Activated CD4-positive, alpha-beta T cell treated with anti-CD3 and anti-CD28 coated beads for 48 hours (primary cell): Measurements from ENCODE around the gene INPPL1.
"Not testable (repeated sequence)": the region's sequence is repeated elsewhere in the genome, so short reads cannot be mapped to it uniquely, and the experiment has no call there.

Experiments used
- DNase-seq: peaks from one replicate; pipeline ENCODE4 v3.0.0-alpha.2; 2020

Gene INPPL1

DNA sequence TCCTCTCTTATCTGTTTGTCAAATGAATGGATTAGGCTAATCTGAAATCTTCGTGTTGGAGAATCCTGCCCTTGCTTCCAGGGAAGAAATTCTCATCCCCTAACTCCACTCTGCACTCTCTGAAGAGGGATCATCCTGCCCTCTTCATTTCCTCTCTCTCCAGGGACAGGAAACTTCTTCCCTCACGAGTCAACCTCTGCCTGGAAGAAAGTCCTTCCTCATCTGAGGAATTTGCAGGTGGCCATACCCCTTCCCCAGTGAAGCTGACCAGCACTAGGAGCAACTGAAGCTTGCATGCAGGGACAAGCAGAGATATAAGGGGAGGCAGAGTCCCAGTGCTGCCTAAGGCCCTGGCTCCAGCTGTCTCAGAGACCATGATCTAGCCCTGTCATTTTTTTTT is 23.0 kb downstream of the INPPL1 start:
- DNase-seq = no peak

DNA sequence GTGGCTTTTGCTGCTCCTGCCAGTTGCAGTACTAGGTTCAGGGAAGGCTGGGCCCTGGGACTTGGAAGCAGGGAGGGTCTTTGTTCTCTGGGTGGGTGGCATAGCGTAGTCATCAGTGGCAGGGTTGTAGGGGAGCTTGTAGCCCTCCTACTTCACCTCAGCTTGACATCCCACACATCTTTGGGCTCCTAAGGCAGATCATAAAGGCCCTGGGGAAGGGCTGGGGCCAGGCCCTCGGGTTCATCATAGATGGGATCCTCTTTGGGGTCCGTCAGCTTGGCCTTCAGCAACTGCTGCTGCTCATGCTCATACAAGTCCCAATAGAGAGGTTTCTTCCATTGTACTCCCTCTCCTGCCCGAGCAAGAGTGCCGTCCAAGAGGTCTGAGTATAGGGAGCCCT is 25.4 kb downstream of the INPPL1 start:
- DNase-seq = no peak

DNA sequence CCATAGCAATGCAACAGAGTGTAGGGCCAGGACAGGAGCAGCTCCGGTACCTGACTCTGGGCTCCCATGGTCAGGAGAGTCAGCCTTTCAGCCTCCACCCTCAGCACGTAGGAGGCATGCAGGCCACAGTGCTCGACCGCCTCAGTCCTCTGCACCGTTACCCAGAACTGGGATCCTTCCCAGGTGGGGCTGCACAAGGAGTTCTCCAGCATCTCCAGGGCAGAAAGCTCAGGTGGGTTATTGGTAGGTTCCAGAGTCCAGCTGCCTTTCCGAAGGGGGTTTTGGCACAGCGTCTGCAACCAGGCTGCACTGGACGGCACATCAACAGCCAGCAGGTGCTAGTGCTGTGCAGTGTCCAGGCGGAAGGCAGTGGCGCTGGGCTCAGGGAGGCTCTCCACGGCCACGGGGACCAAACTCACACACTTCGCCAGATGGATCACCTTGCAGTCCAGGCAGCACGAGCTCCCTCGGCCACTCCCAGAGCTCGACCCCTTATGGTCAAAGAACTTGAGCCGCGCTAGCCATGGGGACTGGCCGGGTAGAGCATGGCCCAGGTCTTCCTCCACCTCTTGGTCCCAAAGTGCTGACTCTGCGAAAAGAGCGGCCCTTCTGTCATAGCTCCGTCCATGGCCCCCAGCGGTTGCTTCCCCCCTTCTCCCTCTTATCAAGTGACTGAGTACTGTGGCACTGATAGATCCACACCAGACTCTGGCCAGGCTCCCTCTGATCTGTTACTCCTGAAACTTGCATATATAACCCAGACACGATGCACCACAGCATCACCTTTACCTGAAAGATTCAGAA is 26.3 kb downstream of the INPPL1 start:
- DNase-seq = no peak

DNA sequence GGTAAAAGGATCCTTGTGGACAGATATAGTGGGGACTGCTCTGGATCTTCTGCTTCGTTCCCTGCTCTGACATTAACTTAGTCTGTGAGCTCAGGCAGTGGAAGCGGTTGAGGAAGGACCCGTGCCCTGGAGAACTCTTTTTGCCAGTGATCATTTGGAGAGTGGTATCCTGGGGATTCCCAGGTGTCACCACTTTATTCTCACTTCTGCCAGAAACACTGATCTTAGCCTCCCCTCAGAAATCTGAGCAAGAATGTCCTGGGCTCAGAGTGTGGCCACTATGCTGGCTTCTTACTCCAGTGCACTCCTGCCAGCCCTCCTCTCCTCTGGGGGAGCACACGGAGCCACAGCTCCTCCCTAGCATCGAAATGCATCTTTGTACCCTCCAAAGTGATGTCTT is 27.0 kb downstream of the INPPL1 start:
- no peak for DNase-seq

DNA sequence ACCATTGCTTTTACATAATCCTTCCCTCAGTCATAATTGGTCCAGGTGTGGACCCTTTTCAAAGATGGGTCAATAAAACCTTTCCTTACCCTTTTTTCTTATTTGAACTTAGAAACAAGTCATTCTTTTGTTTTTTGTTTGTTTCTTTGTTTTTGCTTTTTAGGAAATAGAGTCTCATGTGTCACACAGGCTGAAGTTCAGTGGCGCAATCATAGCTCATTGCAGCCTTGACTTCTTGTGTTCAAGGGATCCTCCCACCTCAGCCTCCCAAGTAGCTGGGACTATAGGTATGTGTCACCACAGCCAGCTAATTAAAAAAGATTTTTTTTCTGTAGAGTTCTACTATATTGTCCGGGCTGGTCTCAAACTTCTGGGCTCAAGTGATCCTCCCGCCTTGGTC is 28.8 kb downstream of the INPPL1 start:
- DNase-seq = no peak

DNA sequence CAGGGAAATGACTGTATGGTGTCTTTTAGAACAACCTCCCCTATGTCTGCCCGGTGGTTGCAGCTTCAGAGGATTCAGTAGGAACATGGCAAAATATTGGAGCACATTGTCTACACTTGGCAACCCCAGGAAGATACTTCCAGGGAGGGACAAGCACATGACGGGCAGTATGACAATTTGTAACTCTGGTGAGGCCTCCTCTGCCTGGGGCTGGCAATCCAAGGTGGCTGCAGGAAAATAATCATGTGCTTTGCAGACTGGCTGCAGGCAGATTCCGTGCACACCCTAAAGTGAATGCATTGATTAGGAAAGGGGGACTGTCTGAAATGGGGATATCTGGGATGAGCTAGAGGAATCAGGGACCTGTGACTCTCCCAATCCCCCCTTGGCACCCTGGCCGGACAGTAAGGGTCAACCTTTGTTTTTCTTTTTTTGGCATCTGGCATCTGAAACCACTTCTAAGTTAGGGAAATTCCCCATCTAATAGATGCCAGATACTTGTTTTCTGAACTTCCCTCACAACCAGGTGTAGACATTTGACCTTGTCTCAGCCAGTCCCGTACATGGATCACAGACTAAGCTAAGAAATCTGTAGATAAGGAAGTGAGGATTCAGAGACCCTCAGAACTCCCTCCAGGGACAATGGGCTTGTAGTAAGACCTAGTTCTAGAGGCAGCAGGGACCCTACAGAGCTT is 29.9 kb downstream of the INPPL1 start:
- no peak for DNase-seq

DNA sequence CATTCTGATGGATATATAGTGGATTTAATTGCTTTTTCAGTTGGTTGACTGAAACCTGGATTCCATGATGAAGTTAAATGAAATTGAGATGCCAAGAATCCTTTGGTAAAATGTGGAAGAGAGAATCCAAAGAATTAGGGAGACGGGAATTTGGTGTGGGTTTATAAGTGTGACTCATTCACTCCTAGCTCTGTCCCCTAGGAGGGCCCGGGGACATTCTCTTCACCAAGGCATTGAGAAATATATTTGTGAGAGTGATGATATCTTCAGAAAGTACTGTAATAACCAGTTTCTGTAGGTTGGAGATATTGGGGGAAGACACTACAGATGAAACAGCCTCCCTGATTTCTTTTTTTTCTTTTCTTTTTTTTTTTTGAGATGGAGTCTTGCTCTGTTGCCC is 33.0 kb downstream of the INPPL1 start:
- no peak for DNase-seq

DNA sequence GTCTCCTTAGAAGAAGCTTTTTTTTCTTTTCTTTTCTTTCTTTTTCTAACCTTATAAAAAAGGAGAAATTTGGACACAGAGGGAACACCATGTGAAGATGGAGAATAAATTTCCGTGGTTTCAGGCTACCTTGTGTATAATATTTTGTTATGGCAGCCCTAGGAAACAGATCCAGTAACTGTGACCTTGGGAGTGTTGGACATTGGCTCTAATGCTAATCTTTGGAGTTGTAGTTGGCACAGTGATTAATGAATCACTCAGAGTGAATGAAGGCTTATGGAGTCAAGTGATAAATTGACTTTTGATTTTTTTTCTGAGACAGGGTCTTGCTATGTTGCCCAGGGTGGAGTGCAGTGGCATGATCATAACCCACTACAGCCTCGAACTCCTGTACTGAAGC is 34.9 kb downstream of the INPPL1 start:
- no peak for DNase-seq

DNA sequence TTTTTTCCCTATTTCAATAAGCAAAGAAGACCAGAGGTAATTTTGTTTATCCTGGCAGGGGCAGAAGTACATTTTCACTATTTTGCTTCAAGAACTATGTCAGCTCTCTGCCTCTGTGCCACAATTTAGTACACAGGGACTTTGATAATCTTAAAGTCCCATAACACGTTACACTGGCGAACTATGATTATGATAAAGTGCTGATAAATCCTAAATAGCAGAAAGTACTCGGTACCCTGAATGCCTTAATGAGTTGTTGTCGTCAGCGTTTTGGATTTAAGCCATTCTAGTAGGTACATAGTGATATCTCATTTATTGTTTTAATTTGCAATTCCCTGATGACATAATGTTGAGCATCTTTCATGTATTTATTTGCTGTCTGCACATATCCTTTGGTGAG is 36.0 kb downstream of the INPPL1 start:
- DNase-seq = no peak

DNA sequence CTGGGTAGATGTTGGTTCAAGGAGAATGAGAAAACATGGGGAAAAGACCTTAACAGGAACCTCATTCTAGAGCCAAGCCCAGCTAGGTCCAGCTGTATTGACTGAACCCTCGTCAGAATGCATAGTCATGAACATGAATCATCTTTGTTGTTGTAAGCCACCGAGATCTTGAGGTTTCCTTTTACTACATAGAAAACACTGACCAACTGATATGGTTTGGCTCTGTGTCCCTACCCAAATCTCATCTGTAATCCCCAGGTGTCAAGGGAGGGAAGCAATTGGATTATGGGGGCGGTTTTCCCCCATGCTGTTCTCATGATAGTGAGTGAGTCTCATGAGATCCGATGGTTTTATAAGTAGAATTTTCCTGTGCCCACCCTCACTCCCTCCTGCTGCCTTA is 38.8 kb downstream of the INPPL1 start:
- no peak for DNase-seq

DNA sequence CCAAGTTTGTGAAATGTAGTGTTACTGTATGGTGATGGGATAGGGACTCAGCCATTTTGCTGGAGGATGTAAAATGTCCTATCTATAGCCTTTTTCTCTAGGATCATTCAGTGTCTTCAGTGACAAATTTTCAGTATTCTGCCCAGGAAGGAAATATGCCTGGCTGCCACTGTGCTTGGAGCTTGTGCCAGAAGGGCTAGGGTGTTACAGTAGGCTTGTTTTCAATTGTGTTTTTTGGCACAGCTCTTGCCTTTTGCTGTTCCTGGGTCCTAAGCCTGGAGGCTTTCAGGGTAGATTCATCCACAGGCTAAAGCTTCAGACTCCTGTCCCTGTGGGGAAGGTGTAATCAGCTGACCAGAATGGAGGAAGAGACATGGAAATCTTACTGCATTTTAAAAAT is 41.4 kb downstream of the INPPL1 start:
- DNase-seq = no peak

DNA sequence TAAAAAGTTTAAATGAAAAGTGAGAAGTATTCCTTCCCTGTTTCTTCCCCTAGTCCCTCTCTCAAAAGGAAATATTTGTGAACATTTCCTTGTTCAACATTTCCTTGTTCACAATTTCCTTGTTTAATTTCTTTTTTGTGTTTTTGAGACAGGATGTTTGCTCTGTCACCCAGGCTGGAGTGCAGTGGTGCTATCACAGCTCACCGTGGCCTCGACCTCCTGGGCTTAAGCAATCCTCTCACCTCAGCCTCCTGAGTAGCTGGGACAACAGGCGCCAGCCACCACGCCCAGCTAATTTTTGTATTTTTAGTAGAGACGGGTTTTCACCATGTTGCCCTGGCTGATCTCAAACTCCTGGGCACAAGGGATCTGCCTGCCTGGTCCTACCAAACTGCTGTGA is 42.4 kb downstream of the INPPL1 start:
- not testable (repeated sequence) for DNase-seq

DNA sequence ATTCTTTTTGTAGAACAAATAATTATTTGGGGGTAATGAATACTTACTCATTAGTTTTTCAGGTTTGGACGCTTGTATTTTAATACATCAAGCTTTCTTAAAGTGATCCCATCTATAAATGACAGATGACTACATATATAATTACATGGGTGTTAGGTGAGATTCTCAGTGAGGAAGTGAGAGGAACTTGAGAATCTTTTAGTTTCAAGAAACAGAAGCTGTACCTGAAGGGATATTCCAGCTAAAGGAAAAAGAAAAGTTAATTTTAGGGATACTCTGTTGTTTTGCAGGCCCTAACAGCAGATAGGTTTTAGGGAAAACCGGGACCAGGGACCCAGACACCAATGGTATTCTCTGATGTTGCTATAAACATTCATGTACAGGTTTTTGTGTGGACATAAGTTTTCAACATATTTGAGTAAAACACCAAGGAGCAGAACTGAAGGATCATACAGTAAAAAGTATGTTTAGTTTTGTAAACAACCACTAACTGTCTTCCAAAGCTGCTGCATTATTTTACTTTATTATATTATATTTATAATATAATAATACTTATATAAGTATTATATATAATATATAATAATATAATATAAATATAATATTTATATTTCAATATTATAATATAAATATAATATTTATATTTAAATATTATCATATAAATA is 43.5 kb downstream of the INPPL1 start:
- DNase-seq = no peak

DNA sequence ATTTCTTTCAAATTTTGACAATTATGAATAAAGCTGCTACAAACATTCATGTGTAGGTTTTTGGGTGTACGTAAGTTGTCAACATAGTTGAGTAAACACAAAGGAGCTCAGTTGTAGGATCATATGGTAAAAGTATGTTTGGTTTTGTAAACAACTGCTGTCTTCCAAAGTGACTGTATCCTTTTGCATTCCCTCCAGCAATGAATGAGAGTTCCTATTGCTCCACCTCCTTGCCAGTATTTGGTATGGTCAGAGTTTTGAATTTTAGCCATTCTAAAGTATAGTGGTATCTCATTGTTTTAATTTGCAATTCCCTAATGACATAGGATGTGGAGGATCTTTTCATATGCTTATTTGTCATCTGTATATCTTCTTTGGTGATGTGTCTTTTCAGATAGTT is 47.4 kb downstream of the INPPL1 start:
- DNase-seq = no peak

DNA sequence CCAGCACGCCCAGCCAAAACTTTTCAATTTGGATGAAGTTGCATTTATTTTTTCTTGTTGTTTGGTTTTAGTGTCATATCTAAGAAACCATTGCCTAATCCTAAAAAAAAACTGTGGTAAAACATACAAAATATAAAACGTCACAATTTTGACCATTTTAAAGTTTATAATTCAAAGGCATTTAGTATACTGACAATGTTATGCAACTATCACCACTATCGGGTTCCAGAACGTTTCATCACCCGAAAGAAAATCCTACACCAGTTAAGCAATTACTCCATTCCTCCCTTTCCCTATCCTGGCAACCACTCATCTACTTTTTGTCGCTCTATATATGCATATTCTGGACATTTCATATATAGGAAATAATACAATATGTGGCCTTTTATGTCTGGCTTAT is 49.9 kb downstream of the INPPL1 start:
- no peak for DNase-seq

DNA sequence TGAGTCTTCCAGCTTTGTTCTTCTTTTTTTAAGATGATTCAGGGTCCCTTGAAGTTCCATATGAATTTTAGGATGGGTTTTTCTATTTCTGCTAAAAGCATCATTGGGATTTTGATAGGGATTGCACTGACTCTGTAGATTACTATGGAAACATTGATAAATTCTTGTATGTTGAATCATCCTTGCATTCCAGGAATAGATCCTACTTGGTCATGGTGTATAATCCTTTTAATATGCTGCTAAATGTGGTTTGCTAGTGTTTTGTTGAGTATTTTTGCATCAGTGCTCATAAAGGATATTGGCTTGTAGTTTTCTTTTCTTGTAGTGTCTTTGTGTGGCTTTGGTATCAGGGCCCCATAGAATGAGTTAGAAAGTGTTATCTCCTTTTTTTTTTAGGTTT is 54.3 kb downstream of the INPPL1 start:
- no peak for DNase-seq

DNA sequence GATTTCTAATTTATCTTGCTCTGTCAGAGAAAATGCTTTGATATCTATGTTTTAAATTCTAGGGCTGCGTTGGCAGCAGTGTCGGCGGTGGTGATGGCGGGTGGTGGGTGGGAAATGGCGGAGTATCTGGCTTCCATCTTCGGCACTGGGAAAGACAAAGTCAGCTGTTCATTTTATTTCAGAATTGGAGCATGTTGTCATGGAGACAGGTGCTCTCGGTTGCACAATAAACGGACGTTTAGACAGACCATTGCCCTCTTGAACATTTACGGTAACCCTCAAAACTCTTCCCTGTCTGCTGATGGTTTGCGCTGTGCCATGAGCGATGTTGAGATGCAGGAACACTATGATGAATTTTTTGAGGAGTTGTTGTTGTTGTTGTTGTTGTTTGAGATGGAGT is 55.5 kb downstream of the INPPL1 start:
- no peak for DNase-seq

DNA sequence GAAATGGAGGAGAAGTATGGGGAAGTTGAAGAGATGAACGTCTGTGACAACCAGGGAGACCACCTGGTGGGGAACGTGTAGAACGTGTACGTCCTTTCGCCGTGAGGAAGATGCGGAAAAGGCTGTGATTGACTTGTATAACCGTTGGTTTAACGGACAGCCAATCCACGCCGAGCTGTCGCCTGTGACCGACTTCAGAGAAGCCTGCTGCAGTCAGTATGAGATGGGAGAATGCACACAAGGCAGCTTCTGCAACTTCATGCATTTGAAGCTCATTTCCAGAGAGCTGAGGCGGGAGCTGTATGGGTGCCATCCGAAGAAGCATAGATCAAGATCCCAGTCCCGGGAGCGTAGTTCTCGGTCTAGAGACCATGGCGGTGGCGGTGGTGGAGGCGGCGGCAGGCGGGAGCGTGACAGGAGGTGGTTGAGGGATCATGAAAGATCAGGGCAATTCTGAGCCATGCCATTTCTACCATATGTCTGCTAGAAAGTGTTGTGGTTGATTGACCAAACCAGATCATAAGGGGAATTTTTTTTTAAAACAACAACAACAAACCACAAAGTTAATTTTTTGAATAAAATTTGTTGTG is 56.3 kb downstream of the INPPL1 start:
- no peak for DNase-seq

DNA sequence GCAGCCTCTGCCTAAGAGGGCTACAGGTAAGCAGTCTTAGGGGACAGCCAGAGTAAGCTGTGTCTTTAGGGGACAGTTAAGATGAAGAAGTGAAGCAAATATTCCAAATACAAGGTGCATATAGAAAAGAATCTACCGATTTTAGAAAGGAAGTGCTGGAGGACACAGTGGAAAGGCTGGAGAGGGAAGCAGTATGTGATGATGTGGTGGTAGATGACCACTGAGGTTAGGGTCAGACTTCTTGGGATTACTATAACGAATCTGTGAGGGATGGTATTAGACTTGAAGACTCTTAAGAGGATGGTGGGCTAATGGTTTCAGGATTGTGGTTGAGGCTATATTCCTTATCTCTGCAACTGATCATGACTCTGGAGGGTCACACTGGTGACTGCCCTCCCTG is 59.4 kb downstream of the INPPL1 start:
- no peak for DNase-seq

DNA sequence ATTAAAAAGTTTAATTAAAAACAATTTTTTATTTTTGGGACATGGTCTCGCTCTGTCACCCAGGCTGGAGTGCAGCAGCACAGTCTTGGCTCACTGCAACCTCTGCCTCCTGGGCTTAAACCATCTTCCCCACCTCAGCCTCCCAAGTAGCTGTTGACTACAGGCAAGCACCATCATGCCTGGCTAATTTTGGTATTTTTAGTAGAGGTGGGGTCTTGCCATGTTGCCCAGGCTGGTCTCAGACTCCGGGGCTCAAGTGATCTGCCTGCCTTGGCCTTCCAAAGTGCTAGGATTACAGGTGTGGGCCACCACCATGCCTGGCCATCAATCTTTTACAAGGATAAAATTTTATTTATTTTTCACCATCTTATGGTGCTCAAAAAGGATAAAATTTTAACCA is 62.7 kb downstream of the INPPL1 start:
- no peak for DNase-seq
